GM18951 (cell line): Measurements from ENCODE around the gene ASGR2.

Source experiments
- POLR2A ChIP-seq: IDR thresholded peaks from 4 replicates; pipeline ENCODE4 v1.6.1; 2011; ENCODE audit warnings: mild to moderate bottlenecking; ENCODE audit not compliant: insufficient read length, insufficient read depth; ENCODE audit errors: extremely low read depth
- in situ Hi-C: fragments of 300-500 bp; cut with MboI; formaldehyde crosslinking; loops from one replicate; pipeline ENCODE4 v1.12.0; 2022; ENCODE audit warnings: low sequenced_read_pairs, mixed read lengths, inconsistent platforms; ENCODE audit not compliant: unreplicated experiment

ASGR2 gene

GRCh38 chr17:7079581-7080455 lies 34.8 kb downstream of the ASGR2 start, which contains the start of gene CLEC10A:
TSS of gene CLEC10A (minus strand) at chr17:7080251. CDS start at chr17:7078812, 1,439 bp downstream.
- in situ Hi-C loops = no loop called here
- TF ChIP-seq POLR2A = no peak

GRCh38 chr17:7078711-7079110 lies 35.9 kb downstream of the ASGR2 start:
- no peak for TF ChIP-seq POLR2A
- in situ Hi-C loops = no loop called here

GRCh38 chr17:7077911-7078546 lies 36.6 kb downstream of the ASGR2 start:
- TF ChIP-seq POLR2A = no peak
- in situ Hi-C loops = no loop called here

- no peak for TF ChIP-seq POLR2A
- in situ Hi-C loops = no loop called here
These were observed 39.7 kb downstream of the ASGR2 start for GRCh38 chr17:7074931-7075330.

GRCh38 chr17:7072406-7072805 lies 42.2 kb downstream of the ASGR2 start:
- in situ Hi-C loops = no loop called here
- no peak for TF ChIP-seq POLR2A

GRCh38 chr17:7070712-7071111 lies 43.9 kb downstream of the ASGR2 start:
- no peak for TF ChIP-seq POLR2A
- in situ Hi-C loops = no loop called here

- TF ChIP-seq POLR2A = no peak
- in situ Hi-C loops = no loop called here
These were observed 46.4 kb downstream of the ASGR2 start for GRCh38 chr17:7068268-7068667.

GRCh38 chr17:7067198-7067597 lies 47.4 kb downstream of the ASGR2 start:
- in situ Hi-C loops = no loop called here
- TF ChIP-seq POLR2A = no peak

- in situ Hi-C loops = no loop called here
- TF ChIP-seq POLR2A = no peak
These were observed 50.4 kb downstream of the ASGR2 start for GRCh38 chr17:7064261-7064660.

- in situ Hi-C loops = no loop called here
- TF ChIP-seq POLR2A = no peak
These were observed 51.0 kb downstream of the ASGR2 start for GRCh38 chr17:7063518-7064094.

- TF ChIP-seq POLR2A = no peak
- in situ Hi-C loops = no loop called here
These were observed 54.3 kb downstream of the ASGR2 start for GRCh38 chr17:7060165-7060891.

GRCh38 chr17:7058831-7059447 lies 55.7 kb downstream of the ASGR2 start:
- TF ChIP-seq POLR2A = no peak
- in situ Hi-C loops = no loop called here

- in situ Hi-C loops = no loop called here
- TF ChIP-seq POLR2A = no peak
These were observed 58.2 kb downstream of the ASGR2 start for GRCh38 chr17:7056386-7056785.
